HEK293 (cell line): ENCODE measurements around the gene ABCB4.

Experiments used
- CTCF ChIA-PET: fragments of 350-600 bp; formaldehyde crosslinking; extraction: SDS; loops from one replicate; lab custom pipeline; 2021; ENCODE audit warnings: antibody characterized with exemption; lab: Yijun Ruan, JAX
- POLR2A ChIA-PET: fragments of 300-600 bp; formaldehyde crosslinking; extraction: SDS; loops from one replicate; lab custom pipeline; 2020; ENCODE audit warnings: antibody characterized with exemption, inconsistent platforms; lab: Yijun Ruan, JAX
- H3K27ac ChIP-seq: fragments of 200-500 bp; sonication (Bioruptor generic); 2 replicates; pipeline ENCODE4 v1.5.1; 2014; ENCODE audit warnings: low read depth, low read length, control low read depth, inconsistent platforms; ENCODE audit errors: extremely low read depth
- H3K36me3 ChIP-seq, 2 experiments: fragments of 200-500 bp in 1 of 2; sonication (Bioruptor generic) in 1 of 2; 1 replicate in 1 of 2; 2 replicates in 1 of 2; pipeline ENCODE4 v1.5.1; 2014 to 2017; ENCODE audit warnings: inconsistent platforms in 2 of 2, low read length in 2 of 2; ENCODE audit not compliant: control insufficient read depth in 2 of 2, insufficient read depth in 1 of 2
- H3K4me1 ChIP-seq: fragments of 200-500 bp; sonication (Bioruptor generic); 2 replicates; pipeline ENCODE4 v1.5.1; 2014; ENCODE audit warnings: mild to moderate bottlenecking, low read length, inconsistent platforms; ENCODE audit not compliant: control insufficient read depth, insufficient read depth
- H3K4me3 ChIP-seq: 2 replicates; pipeline ENCODE4 v1.5.1; 2011; ENCODE audit warnings: low read depth, mild to moderate bottlenecking, control low read depth, low read length, moderate library complexity
- H3K9me3 ChIP-seq: fragments of 200-500 bp; sonication (Bioruptor generic); 2 replicates; pipeline ENCODE4 v1.5.1; 2014; ENCODE audit warnings: low read depth, low read length, inconsistent platforms; ENCODE audit not compliant: control insufficient read depth, insufficient read depth
- BCL11A ChIP-seq: fragments of 450-650 bp; formaldehyde crosslinking; IDR thresholded peaks from 2 replicates; pipeline ENCODE4 v1.5.1; 2016; ENCODE audit warnings: low read depth, missing biosample characterization, missing genetic modification characterization
- GLIS2 ChIP-seq: fragments of 450-650 bp; formaldehyde crosslinking; IDR thresholded peaks from 2 replicates; pipeline ENCODE4 v1.5.1; 2016; ENCODE audit warnings: missing biosample characterization, missing genetic modification characterization
- PATZ1 ChIP-seq: fragments of 450-650 bp; formaldehyde crosslinking; IDR thresholded peaks from 2 replicates; pipeline ENCODE4 v1.5.1; 2016; ENCODE audit warnings: missing biosample characterization, missing genetic modification characterization
- PRDM6 ChIP-seq: fragments of 450-650 bp; formaldehyde crosslinking; IDR thresholded peaks from 2 replicates; pipeline ENCODE4 v1.5.1; 2017; ENCODE audit warnings: missing biosample characterization, missing genetic modification characterization
- ZBTB49 ChIP-seq: fragments of 450-650 bp; formaldehyde crosslinking; IDR thresholded peaks from 2 replicates; pipeline ENCODE4 v1.5.1; 2016; ENCODE audit warnings: missing biosample characterization, missing genetic modification characterization, low read depth
- ZBTB8A ChIP-seq: fragments of 450-650 bp; formaldehyde crosslinking; IDR thresholded peaks from 2 replicates; pipeline ENCODE4 v1.5.1; 2016; ENCODE audit warnings: missing biosample characterization, missing genetic modification characterization
- ZNF366 ChIP-seq: fragments of 450-650 bp; formaldehyde crosslinking; conservative IDR thresholded peaks from 2 replicates; pipeline ENCODE4 v1.5.1; 2016; ENCODE audit warnings: missing biosample characterization, missing genetic modification characterization
- ZNF416 ChIP-seq: fragments of 450-650 bp; formaldehyde crosslinking; IDR thresholded peaks from 2 replicates; pipeline ENCODE4 v1.5.1; 2016; ENCODE audit warnings: missing biosample characterization, missing genetic modification characterization
- ZNF513 ChIP-seq: fragments of 450-650 bp; IDR thresholded peaks from 2 replicates; pipeline ENCODE4 v1.5.1; 2018; ENCODE audit warnings: missing biosample characterization, missing genetic modification characterization
- TF ChIP-seq, protein P1 (sequence below): fragments of 450-650 bp; formaldehyde crosslinking; IDR thresholded peaks from 2 replicates; pipeline ENCODE4 v1.5.1; 2016; ENCODE audit warnings: missing biosample characterization, missing genetic modification characterization
- TF ChIP-seq, protein P2 (sequence below): fragments of 450-650 bp; formaldehyde crosslinking; IDR thresholded peaks from 2 replicates; pipeline ENCODE4 v1.5.1; 2016; ENCODE audit warnings: missing biosample characterization, missing genetic modification characterization
- TF ChIP-seq, protein P3 (sequence below): fragments of 450-650 bp; formaldehyde crosslinking; IDR thresholded peaks from 2 replicates; pipeline ENCODE4 v1.5.1; 2016; ENCODE audit warnings: missing biosample characterization, missing genetic modification characterization

Gene ABCB4

GRCh38 chr7:87363342-87363741 is 112.1 kb downstream of the ABCB4 start:
- Histone ChIP-seq H3K4me1 (no peaks in the 10 kb centered on the region), H3K4me3 (no peak overlapping the region), H3K27ac (no peak overlapping the region)

GRCh38 chr7:87361320-87361719 is 114.2 kb downstream of the ABCB4 start:
- POLR2A ChIA-PET, result interaction anchor here (1.1 kb wide), 1 partner anchor 37 kb away, joined by 3 read pairs; no protein-coding TSS in a partner anchor
- Histone ChIP-seq H3K27ac (no peak overlapping the region), H3K4me3 (no peak overlapping the region), H3K9me3 (no peaks in the 10 kb centered on the region), H3K4me1 (no peaks in the 10 kb centered on the region), H3K36me3 (peaks cover 5 to 21% of the 10 kb centered on the region in 2 experiments; a peak in 1 of 3 replicates)
- CTCF ChIA-PET, result interaction anchor here (1.3 kb wide), 1 partner anchor 14 kb away, joined by 8 read pairs; no protein-coding TSS in a partner anchor
- TF ChIP-seq GLIS2 (tag by site-specific recombination), result no peak
- no peak for TF ChIP-seq ZBTB8A (tag by site-specific recombination)
- TF ChIP-seq PATZ1, result no peak
- TF ChIP-seq, protein P1, sequence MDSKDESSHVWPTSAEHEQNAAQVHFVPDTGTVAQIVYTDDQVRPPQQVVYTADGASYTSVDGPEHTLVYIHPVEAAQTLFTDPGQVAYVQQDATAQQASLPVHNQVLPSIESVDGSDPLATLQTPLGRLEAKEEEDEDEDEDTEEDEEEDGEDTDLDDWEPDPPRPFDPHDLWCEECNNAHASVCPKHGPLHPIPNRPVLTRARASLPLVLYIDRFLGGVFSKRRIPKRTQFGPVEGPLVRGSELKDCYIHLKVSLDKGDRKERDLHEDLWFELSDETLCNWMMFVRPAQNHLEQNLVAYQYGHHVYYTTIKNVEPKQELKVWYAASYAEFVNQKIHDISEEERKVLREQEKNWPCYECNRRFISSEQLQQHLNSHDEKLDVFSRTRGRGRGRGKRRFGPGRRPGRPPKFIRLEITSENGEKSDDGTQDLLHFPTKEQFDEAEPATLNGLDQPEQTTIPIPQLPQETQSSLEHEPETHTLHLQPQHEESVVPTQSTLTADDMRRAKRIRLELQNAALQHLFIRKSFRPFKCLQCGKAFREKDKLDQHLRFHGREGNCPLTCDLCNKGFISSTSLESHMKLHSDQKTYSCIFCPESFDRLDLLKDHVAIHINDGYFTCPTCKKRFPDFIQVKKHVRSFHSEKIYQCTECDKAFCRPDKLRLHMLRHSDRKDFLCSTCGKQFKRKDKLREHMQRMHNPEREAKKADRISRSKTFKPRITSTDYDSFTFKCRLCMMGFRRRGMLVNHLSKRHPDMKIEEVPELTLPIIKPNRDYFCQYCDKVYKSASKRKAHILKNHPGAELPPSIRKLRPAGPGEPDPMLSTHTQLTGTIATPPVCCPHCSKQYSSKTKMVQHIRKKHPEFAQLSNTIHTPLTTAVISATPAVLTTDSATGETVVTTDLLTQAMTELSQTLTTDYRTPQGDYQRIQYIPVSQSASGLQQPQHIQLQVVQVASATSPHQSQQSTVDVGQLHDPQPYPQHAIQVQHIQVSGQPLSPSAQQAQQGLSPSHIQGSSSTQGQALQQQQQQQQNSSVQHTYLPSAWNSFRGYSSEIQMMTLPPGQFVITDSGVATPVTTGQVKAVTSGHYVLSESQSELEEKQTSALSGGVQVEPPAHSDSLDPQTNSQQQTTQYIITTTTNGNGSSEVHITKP (tag by site-specific recombination), result no peak

More at GRCh38 chr7:87363342-87363741, 112.1 kb downstream of the ABCB4 start:
- Histone ChIP-seq H3K9me3 (no peaks in the 10 kb centered on the region), H3K36me3 (peaks cover 5 to 15% of the 10 kb centered on the region in 2 experiments; a peak in 1 of 3 replicates)
- TF ChIP-seq ZNF513 (tag by site-specific recombination), result no peak
- TF ChIP-seq ZNF416 (tag by site-specific recombination), result no peak
- TF ChIP-seq, protein P2, sequence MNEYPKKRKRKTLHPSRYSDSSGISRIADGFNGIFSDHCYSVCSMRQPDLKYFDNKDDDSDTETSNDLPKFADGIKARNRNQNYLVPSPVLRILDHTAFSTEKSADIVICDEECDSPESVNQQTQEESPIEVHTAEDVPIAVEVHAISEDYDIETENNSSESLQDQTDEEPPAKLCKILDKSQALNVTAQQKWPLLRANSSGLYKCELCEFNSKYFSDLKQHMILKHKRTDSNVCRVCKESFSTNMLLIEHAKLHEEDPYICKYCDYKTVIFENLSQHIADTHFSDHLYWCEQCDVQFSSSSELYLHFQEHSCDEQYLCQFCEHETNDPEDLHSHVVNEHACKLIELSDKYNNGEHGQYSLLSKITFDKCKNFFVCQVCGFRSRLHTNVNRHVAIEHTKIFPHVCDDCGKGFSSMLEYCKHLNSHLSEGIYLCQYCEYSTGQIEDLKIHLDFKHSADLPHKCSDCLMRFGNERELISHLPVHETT (tag by site-specific recombination), result no peak
- TF ChIP-seq, protein P3, sequence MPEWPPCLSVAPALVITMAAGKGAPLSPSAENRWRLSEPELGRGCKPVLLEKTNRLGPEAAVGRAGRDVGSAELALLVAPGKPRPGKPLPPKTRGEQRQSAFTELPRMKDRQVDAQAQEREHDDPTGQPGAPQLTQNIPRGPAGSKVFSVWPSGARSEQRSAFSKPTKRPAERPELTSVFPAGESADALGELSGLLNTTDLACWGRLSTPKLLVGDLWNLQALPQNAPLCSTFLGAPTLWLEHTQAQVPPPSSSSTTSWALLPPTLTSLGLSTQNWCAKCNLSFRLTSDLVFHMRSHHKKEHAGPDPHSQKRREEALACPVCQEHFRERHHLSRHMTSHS (tag by site-specific recombination), result no peak
- TF ChIP-seq ZNF366 (tag by site-specific recombination), result no peak
- TF ChIP-seq ZBTB49 (tag by site-specific recombination), result no peak
- no peak for TF ChIP-seq BCL11A (tag by site-specific recombination)
- TF ChIP-seq PRDM6 (tag by site-specific recombination), result no peak
- POLR2A ChIA-PET, result no interaction called here
- CTCF ChIA-PET, result no interaction called here
